ENCODE data around the gene KRTAP19-6. TPM values are rescaled to one million over a fixed set of nuclear protein-coding genes. Genes with fewer than 3 reads are reported as not detected.
A peak's percentile ranks its signal among the peaks of the same experiment; 100 is the strongest.

KRTAP19-6 gene
- total and polyA plus RNA-seq, 10 of the 15 experiments (the other 5 are each of a cell fraction or from before 2014, with no cell fraction given) = not detected

DNA sequence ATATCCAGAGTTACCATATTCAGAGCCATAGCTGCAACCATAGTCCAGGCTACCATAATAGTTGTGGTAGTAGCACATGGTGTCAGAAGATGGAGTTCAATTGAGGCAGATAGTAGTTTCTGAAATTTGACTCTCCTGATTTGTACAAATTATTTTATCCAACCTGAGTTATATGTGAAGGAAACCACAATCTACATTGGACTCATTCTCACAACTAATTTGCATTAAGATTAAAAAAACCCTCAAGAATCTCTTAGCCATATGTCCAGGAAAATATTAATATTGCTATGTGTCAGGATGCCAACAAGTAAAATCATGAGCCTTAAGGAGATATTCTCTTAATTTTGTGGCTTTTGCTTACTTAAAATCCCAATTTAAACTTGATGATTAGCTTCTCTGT lies 48.6 kb upstream of the KRTAP19-6 start, which contains the start of gene KRTAP22-2 (continued):
- TF ChIP-seq, protein P1, sequence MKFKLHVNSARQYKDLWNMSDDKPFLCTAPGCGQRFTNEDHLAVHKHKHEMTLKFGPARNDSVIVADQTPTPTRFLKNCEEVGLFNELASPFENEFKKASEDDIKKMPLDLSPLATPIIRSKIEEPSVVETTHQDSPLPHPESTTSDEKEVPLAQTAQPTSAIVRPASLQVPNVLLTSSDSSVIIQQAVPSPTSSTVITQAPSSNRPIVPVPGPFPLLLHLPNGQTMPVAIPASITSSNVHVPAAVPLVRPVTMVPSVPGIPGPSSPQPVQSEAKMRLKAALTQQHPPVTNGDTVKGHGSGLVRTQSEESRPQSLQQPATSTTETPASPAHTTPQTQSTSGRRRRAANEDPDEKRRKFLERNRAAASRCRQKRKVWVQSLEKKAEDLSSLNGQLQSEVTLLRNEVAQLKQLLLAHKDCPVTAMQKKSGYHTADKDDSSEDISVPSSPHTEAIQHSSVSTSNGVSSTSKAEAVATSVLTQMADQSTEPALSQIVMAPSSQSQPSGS (IDR thresholded peaks at IDR 0.05; ENCODE audit: low read length) = no peak
- TF ChIP-seq MXI1 (IDR thresholded peaks at IDR 0.05; ENCODE audit: low read depth, low read length) (no peak), FOXK2 (IDR thresholded peaks at IDR 0.05) (no peak), CHD4 (IDR thresholded peaks at IDR 0.05) (no peak), MYC (IDR thresholded peaks at IDR 0.05; ENCODE audit: insufficient read depth, insufficient read length, insufficient replicate concordance, low read length, severe bottlenecking) (no peak)

DNA sequence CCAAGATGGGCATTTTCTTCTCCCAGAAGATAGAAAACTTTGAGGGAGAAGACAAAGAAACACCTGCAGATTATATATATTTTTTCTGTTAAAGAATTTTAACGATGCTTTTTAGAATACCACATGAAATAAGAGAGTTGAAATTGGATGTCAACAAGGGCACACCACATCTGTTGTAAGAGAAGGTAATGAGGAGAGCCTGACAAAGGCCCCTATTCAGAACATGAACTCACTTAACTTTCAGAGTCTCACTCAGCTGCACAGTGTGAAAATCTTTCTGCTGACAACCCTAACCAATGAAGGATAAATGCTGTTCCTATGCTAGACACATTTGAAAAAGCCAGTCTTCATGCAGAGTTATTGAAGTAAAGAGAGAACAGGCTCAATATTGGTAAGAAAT lies 41.2 kb upstream of the KRTAP19-6 start:
- no peak overlapping the region for H3K4me3 ChIP-seq
- DNase-seq (ENCODE audit: low read depth, low spot score) (no peak), ATAC-seq (no peak), FAIRE-seq (no peak)
- no peak overlapping the region for H3K9ac ChIP-seq (ENCODE audit: control insufficient read depth, insufficient read depth, low read length)
- H3K36me3 ChIP-seq (ENCODE audit: control insufficient read depth in 2 of 2, insufficient read depth in 2 of 2, low read length in 1 of 2) = no peaks in the 10 kb centered on the region
- H3K4me1 ChIP-seq (ENCODE audit: control insufficient read depth, insufficient read depth, low read length) = no peaks in the 10 kb centered on the region
- CTCF ChIA-PET = interaction anchor here (0.7 kb wide), 1 partner anchor 11 kb away, joined by 3 read pairs; no protein-coding TSS in a partner anchor
- H3K4me2 ChIP-seq (ENCODE audit: control insufficient read depth, insufficient read depth) = no peak overlapping the region
- BruUV-seq (replicated peaks) = no TSS peak
- no peak for TF ChIP-seq RAD21 (IDR thresholded peaks at IDR 0.05; ENCODE audit: insufficient read depth, low read depth, low read length)
- no peak for TF ChIP-seq SIN3A (IDR thresholded peaks at IDR 0.05; ENCODE audit: low read depth, low read length)
- TF ChIP-seq EZH2 (IDR thresholded peaks at IDR 0.05; ENCODE audit: borderline replicate concordance, control insufficient read depth, low read depth, low read length) = no peak
- TF ChIP-seq MTA2 (IDR thresholded peaks at IDR 0.05; ENCODE audit: low read depth) = peak; percentile 79
- peak; percentile 83 for TF ChIP-seq NR2F1 (conservative IDR thresholded peaks at IDR 0.05)
- H3K9me3 ChIP-seq (replicated peaks; ENCODE audit: control insufficient read depth, insufficient read depth, low read length) = no peaks in the 10 kb centered on the region
- H4K20me1 ChIP-seq (ENCODE audit: control insufficient read depth, insufficient read depth) = no peaks in the 10 kb centered on the region
- RAD21 ChIA-PET (ENCODE audit: unreplicated experiment) = no interaction called here
- in situ Hi-C loops (cut with MboI) = no loop called here
- POLR2A ChIA-PET = no interaction called here
- no peaks in the 10 kb centered on the region for H3K79me2 ChIP-seq (ENCODE audit: control insufficient read depth, insufficient read depth, low read length)
- H2AFZ ChIP-seq (ENCODE audit: control insufficient read depth, low read depth, low read length) = no peak overlapping the region
- no peaks in the 10 kb centered on the region for H3K27me3 ChIP-seq (replicated peaks in 1 of 2; ENCODE audit: control insufficient read depth in 2 of 2, insufficient read depth in 2 of 2, low read length in 1 of 2)
- intact Hi-C loops (cut with micrococcal nuclease; ENCODE audit: unreplicated experiment) = no loop called here
- SMC1A ChIA-PET (ENCODE audit: uncharacterized antibody, unreplicated experiment) = no interaction called here
- H3K27ac ChIP-seq (ENCODE audit: control insufficient read depth, insufficient read depth) = no peak overlapping the region
- whole genome bisulfite sequencing (ENCODE audit: insufficient coverage, insufficient replicate concordance, low lambda C conversion rate, missing lambda C conversion rate) = 0% methylated on average over 1 of the region's 1 CpG

Data from GM12878 (cell line).